Astrocyte of the cerebellum (primary cell): Measurements from ENCODE around the gene ARL14EPL.
"Not testable (repeated sequence)": the region's sequence is repeated elsewhere in the genome, so short reads cannot be mapped to it uniquely, and the experiment has no call there.

ENCODE experiments used
- DNase-seq: peaks from one replicate; pipeline ENCODE4 v3.0.0-alpha.2; 2011; ENCODE audit warnings: low read depth
- H3K4me3 ChIP-seq: 2 replicates; pipeline ENCODE4 v1.5.1; 2011; ENCODE audit warnings: mild to moderate bottlenecking, low read depth, low read length, moderate library complexity
- CTCF ChIP-seq: IDR thresholded peaks from 2 replicates; pipeline ENCODE4 v1.5.1; 2012; ENCODE audit warnings: low read length, low read depth, moderate library complexity, mild to moderate bottlenecking; ENCODE audit errors: missing control alignments
- in situ Hi-C: cut with HindIII; loops from 2 replicates; pipeline ENCODE4 v1.10.0; 2017; ENCODE audit warnings: low sequenced_read_pairs

ARL14EPL gene

DNA sequence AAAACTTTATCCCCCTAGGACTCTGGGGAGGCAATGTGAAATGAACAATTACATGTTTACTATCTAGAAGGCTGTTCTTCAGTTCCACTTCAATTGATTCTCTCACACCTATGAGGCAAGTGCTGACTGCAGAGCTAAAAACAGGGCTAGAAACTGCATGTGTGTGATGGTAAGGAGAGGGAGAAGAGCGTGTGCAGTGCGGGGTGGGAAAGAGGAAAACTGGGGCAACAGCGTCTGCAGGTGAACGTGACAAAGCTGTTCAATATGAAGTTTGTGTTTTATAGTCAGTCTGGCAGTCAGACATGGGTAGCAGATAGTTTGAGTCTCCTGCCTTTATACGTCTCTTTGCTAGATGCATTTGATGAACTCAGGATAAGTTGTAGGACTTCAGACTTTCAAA is 45.9 kb downstream of the ARL14EPL start:
- no peak overlapping the region for H3K4me3 ChIP-seq
- no peak for TF ChIP-seq CTCF
- DNase-seq, result no peak
- in situ Hi-C loops, result no loop called here

GRCh38 chr5:116084287-116084691 is 52.0 kb downstream of the ARL14EPL start:
- H3K4me3 ChIP-seq, result peak overlapping the region; percentile 62
- no peak for TF ChIP-seq CTCF
- in situ Hi-C loops, result no loop called here
- no peak for DNase-seq

DNA sequence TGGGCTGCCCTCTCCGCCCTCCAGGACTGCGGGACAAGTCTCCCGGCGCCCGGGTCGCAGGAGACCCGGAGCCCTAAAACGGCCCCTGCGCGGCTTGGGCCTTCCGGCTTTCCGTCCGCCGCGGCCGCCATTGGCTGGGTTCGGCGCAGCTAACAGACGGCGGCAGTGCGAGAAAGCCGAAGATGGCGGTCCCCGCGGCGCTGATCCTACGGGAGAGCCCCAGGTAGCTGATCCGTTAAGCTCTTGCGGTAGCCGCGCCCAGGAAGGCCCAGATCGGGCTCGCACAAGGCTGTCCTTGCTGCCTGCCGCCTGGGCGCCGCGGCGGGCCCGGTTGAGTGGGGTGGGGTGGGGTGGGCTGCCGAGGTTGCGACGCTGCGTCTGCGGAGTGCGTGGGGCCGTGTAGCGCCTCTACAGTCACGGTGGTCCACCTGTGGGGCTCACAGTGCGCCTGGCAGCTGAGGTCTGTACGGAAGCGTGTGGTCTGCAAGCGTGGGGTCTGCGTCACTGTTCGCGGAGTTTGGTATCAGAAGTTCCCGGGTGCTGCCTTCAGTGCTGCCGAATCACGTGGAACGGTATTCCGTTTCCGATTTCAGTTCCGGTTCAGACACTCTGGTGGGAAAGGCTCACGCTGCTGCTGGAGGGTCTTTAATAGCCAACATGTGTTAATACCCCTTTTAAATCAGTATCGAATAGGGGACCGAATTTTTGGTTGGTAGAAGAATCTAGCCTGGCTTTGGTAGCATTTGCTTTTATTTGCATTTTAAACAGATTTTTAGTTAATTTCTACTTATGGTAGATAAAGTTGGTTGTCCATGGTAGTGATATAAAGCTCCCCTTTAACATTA is 52.8 kb downstream of the ARL14EPL start, which contains the start of gene COMMD10:
TSS of gene COMMD10 (plus strand) at position 155 of the 845 bp plus-strand sequence.
- H3K4me3 ChIP-seq, result peak within 1 kb of the TSS; percentile 62
- in situ Hi-C loops, result no loop called here
- peak; percentile 69 for DNase-seq
- no peak for TF ChIP-seq CTCF

DNA sequence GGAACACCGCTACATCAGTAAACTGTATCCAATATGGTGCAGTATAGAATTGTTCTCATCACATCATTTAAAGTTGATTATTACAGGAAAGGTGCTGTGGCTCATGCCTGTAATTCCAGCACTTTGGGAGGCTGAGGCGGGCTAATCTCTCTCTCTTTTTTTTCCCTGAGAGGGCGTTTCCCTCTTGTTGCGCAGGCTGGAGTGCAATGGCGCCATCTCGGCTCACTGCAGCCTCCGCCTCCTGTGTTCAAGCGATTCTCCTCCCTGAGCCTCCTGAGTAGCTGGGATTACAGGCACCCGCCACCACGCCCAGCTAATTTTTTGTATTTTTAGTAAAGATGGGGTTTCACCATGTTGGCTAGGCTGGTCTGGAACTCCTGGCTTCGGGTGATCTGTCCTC is 54.0 kb downstream of the ARL14EPL start:
- in situ Hi-C loops, DNase-seq, H3K4me3 ChIP-seq: not testable (repeated sequence)

- H3K4me3 ChIP-seq, result no peak overlapping the region
- TF ChIP-seq CTCF, result no peak
- no peak for DNase-seq
- in situ Hi-C loops, result no loop called here
Observed at GRCh38 chr5:116088062-116088461, 55.8 kb downstream of the ARL14EPL start.

DNA sequence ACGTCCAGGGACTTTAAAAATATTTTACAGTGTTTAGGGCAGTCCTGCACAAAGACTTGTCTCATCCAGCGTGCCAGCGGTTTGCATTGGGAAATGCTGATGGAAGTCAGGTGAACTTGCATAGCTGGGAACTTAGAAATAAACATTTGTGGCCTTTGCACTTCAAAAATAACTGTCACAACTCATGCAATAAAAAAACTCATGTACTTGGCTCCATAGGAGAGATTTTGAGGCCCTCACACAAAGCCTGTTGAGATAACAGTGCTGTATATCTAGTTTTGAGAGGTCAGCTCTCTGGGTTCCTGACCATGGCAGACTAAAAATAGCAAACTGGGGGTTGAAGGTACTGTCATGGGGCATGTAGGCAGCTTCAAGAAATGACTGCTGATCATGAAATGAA is 58.0 kb downstream of the ARL14EPL start:
- no peak overlapping the region for H3K4me3 ChIP-seq
- DNase-seq, result no peak
- TF ChIP-seq CTCF, result no peak
- in situ Hi-C loops, result no loop called here

GRCh38 chr5:116091416-116091815 is 59.1 kb downstream of the ARL14EPL start:
- in situ Hi-C loops, result no loop called here
- TF ChIP-seq CTCF, result no peak
- no peak overlapping the region for H3K4me3 ChIP-seq
- no peak for DNase-seq
